ENCODE measurements around the gene CD93. TPM values are rescaled to one million over a fixed set of nuclear protein-coding genes. Genes with fewer than 3 reads are reported as not detected.

CD93 gene
- total RNA-seq, 1 donor from 2014 or later, result 5.0 TPM

DNA sequence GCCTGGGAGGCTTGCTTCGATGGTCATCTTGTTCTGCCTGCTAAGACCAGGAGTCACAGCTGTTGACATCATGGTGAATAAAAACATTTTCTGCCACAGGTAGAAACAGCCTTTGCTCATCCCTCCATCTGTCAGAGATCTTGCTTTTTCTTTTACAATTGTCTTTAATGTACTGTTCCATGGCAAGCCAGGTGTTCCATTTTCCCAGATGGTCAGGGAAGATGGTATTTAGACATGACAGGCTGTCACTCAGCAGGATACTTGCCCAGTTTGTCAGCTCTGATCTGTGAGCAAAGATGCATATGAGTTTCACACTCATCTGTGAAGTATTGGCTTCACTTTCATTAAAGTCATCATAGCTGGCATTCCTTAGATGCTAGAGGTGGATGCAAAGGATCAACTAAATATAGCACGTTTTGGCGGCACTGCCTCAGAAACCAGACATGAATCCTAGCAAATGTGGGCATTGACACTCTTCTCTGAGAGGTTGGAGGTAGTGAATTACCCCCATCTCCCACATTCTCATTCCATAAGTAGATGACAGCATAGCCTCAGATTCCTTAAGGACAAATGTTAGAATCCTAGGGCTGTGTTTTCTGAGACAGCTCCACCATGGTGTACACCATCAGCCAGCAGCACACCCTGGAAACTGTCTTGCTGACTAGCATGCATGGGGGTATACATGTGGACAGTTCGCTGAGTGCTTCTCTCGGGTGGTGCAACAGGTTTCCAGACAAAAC is 46.8 kb downstream of the CD93 start:
- intact Hi-C loops (cut with micrococcal nuclease), result no loop called here

DNA sequence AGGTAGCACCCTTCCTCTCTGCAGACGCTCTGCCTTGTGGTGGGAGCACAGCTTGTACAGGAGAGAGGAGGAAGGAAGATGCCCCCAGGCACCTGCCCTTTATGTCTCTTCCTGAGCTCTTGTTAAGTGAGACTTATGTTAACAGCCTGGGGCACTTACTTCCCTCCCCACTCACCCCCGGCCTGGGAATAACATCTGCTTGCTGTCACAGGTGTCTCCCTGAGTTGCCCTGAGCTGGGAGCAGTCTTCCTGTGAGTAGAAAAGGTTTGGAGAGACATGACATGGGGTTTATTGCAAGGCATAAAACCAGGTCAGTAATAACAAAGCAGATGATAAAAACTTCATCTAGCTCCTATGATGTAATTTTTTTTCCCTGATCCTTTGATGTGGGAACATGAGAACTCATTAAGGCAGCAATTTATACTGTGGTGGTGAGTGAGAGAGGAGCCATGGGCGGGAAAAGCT is 49.1 kb downstream of the CD93 start:
- intact Hi-C loops (cut with micrococcal nuclease), result no loop called here

DNA sequence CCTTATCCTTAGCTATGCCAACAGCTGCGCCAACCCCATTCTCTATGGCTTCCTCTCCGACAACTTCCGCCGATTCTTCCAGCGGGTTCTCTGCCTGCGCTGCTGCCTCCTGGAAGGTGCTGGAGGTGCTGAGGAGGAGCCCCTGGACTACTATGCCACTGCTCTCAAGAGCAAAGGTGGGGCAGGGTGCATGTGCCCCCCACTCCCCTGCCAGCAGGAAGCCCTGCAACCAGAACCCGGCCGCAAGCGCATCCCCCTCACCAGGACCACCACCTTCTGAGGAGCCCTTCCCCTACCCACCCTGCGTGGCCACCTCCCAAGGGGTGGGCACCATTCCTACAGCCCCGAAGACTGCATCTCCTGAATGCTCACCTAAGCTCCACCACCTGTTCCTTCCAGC is 49.8 kb downstream of the CD93 start:
- intact Hi-C loops (cut with micrococcal nuclease), result no loop called here

DNA sequence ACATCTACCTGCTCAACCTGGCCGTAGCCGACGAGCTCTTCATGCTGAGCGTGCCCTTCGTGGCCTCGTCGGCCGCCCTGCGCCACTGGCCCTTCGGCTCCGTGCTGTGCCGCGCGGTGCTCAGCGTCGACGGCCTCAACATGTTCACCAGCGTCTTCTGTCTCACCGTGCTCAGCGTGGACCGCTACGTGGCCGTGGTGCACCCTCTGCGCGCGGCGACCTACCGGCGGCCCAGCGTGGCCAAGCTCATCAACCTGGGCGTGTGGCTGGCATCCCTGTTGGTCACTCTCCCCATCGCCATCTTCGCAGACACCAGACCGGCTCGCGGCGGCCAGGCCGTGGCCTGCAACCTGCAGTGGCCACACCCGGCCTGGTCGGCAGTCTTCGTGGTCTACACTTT is 50.4 kb downstream of the CD93 start:
- intact Hi-C loops (cut with micrococcal nuclease), result no loop called here

DNA sequence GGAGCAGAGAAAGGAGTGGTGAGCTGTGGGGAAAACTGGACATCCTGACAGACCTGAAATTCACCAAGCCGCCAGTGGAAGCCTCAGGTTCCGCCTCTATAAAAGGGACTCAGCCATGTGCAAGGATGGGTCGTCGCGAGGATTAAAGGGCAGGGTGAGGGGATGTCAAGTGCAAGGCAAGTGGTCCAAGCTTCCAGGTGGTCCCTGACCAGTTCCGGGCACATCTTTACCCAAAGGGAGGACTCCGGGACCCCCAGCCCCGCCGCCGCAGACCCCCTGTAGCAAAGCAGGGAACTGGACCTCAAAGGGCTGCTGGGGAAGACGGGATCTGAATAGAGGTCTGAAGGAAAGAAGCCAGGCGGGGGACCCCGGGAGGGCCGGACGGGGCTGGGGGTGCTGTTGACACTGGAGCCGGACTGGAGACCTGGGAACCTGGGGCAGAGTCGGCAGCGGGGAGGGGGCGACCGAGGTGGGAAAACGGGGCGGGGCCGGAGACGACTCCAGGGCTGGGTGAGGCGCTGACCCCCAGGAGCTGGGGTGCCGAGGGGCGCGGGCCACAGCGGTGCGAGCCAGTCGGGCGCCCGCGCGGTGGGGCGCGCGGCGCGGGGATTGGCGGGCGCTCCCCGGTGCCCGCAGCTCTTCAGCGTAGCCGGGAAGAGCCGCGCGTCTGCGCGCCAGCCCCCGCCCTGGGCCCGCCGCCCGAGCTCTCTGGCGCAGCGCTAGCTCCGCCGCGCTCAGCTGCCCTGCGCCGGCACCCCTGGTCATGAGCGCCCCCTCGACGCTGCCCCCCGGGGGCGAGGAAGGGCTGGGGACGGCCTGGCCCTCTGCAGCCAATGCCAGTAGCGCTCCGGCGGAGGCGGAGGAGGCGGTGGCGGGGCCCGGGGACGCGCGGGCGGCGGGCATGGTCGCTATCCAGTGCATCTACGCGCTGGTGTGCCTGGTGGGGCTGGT is 51.1 kb downstream of the CD93 start, which contains the start of gene SSTR4:
SSTR4 (plus strand) TSS at position 592 of the 951 bp plus-strand sequence; CDS start at position 764, 172 bp downstream.
- intact Hi-C loops (cut with micrococcal nuclease), result no loop called here

DNA sequence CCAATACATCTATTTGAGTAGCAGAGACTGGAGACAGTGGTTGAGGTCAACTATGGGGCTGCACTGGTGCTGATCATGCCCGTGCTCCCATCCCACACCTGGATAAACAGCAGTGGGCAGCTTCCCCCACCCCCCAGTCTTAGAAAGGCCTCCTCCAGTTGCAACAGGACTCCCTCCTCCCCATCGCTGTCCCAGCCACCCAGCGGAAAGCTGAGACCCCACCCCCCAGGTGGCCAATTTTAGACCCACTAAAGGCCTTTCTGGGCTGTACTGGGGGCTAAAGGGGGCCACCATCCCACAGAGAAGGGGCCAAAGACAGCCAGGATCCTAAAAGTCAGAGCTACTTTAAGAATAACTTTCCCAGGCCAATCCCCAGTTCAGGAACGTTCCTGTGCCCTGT is 52.2 kb downstream of the CD93 start:
- intact Hi-C loops (cut with micrococcal nuclease), result no loop called here

DNA sequence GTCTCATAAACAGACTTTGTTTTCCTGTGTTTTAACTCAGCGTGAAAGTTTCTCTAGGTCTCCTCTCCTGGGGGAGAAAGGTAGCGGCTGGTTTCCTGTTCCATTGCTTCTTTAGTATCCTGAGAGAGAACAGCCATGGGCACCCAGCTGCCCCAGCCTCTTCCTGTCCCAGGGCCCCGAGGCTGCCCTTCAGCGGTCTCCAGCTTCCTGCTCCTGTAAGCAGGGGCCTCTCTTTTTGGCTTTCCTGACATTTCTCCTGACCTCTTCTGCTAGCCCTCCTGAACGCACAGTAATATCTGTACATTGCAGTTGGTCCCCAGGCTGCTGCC is 53.4 kb downstream of the CD93 start:
- intact Hi-C loops (cut with micrococcal nuclease), result no loop called here

DNA sequence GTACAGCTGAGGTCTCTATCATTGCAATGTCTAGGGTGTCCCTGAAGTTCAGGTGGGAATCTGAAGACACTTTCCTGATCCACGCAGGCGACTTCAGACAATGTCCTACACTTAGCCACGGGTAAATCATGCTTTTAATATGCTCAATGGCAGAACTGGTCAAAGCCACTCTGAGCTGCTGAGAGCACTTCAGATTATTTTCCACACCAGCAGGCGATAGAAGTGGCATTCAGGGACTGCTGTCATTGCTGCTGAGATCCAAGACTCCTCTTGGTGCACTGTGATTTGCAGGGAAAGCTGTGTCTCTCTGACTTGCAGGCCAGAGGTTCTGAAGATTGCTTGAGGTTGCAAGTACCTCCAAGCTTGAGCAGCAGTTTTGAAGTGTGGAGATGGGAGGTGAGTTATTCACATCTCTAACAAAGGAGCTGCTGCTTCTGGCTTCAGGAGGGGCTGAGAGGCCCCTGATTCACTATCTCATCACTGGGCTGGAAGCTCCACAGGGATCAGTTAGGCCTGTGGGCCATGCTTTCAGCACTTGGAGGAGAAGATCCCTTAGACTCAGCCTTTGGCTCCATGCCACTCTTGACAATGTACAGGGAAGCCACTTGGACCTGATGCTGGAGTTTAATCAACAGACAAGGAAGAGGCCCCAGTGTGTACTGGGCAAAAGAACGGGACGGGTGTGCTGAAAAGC is 53.9 kb downstream of the CD93 start:
- intact Hi-C loops (cut with micrococcal nuclease), result no loop called here

DNA sequence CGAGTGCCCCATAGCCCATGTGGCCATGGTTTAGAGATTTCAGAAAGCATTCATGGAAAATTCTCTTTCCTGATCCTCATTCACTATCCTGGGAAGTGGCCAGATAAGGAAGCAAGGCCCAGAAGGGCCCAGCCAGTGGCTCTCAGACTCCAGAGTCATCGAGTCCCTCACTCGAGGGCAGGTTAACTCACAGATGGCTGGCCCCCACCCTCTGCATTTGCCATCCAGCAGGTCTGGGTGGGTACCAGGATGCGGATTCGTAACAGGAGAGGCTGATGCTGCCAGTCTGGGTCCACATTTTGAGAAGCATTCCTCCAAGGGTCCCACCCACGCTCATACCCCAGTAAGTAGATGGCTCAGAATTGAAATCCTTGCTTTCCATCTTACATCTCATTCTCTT is 54.8 kb downstream of the CD93 start:
- intact Hi-C loops (cut with micrococcal nuclease), result no loop called here

Other genes starting within 250 kb of the CD93 start
- gene SSTR4, start 51.0 kb downstream of the CD93 start, total RNA-seq, result not detected in 2 replicates
- gene THBD, start 36.7 kb downstream of the CD93 start, total RNA-seq, result not detected in 2 replicates

All from T-helper 2 cell treated with Interferon-gamma antibody and Interleukin-4, amounts not matched to agents 100 ng/mL and 5 ng/mL, for 36 hours (primary cell).